ENCODE data around the gene AQP3. TPM values are rescaled to one million over a fixed set of nuclear protein-coding genes. Genes with fewer than 3 reads are reported as not detected.

The AQP3 gene
- total RNA-seq, 4 donors from 2014 or later, result 7.1 to 15.3 (median 12.4) TPM

- WGBS, 2 donors (ENCODE audit: low coverage in 1 of 2), result 61 to 70% methylated on average over 2 of the region's 2 CpGs
- Histone ChIP-seq H3K4me1 (no peaks in the 10 kb centered on the region), H3K4me3 (no peak overlapping the region), H3K27ac (no peak overlapping the region), H3K9me3 (no peaks in the 10 kb centered on the region), H3K27me3 (no peaks in the 10 kb centered on the region), H3K36me3 (no peaks in the 10 kb centered on the region)
- intact Hi-C loops (cut with DNase I; ENCODE audit: low total_unique reads), result no loop called here
- TF ChIP-seq CTCF (IDR thresholded peaks at IDR 0.05) (no peak), POLR2AphosphoS5 (IDR thresholded peaks at IDR 0.05) (no peak), POLR2A (IDR thresholded peaks at IDR 0.05) (no peak), EP300 (IDR thresholded peaks at IDR 0.05; ENCODE audit: low read depth) (no peak)
- no peak for DNase-seq
- in situ Hi-C loops (cut with MboI; ENCODE audit: low pct_ligation_motif_present in 1 of 4, low pct_unique_long_range_greater_than_20kb in 1 of 4, low sequenced_read_pairs in 3 of 4), result no loop called here
Measured at GRCh38 chr9:33480106-33480505, 32.7 kb upstream of the AQP3 start.

GRCh38 chr9:33476503-33476902, 29.1 kb upstream of the AQP3 start:
- no peaks in the 10 kb centered on the region for H3K9me3 ChIP-seq
- H3K4me1 ChIP-seq, result peaks cover 7 to 18% (median 15%) of the 10 kb centered on the region in 4 donors
- no peaks in the 10 kb centered on the region for H3K27me3 ChIP-seq
- peaks cover 0 to 3% (median 0%) of the 10 kb centered on the region in 4 donors for H3K36me3 ChIP-seq
- 94% methylated on average over 6 to 10 of the region's 10 CpGs for WGBS, 2 donors (ENCODE audit: low coverage in 1 of 2)
- in situ Hi-C loops (cut with MboI; ENCODE audit: low pct_ligation_motif_present in 1 of 4, low pct_unique_long_range_greater_than_20kb in 1 of 4, low sequenced_read_pairs in 3 of 4) (no loop called here), intact Hi-C loops (cut with DNase I; ENCODE audit: low total_unique reads) (no loop called here)
- no peak overlapping the region for H3K4me3 ChIP-seq
- TF ChIP-seq CTCF (IDR thresholded peaks at IDR 0.05) (no peak), EP300 (IDR thresholded peaks at IDR 0.05; ENCODE audit: low read depth) (no peak), POLR2AphosphoS5 (IDR thresholded peaks at IDR 0.05) (no peak), POLR2A (IDR thresholded peaks at IDR 0.05) (no peak)
- DNase-seq, result no peak
- no peak overlapping the region for H3K27ac ChIP-seq

- 88% methylated on average over 1 of the region's 1 CpG; no CpG with 5 or more reads in 1 of the 2 donors for WGBS, 2 donors (ENCODE audit: low coverage in 1 of 2)
- DNase-seq, result no peak
- Histone ChIP-seq H3K36me3 (peaks cover 0 to 10% (median 0%) of the 10 kb centered on the region in 4 donors), H3K4me3 (no peak overlapping the region), H3K27me3 (no peaks in the 10 kb centered on the region), H3K9me3 (no peaks in the 10 kb centered on the region), H3K27ac (no peak overlapping the region), H3K4me1 (peaks cover 7 to 18% (median 15%) of the 10 kb centered on the region in 4 donors)
- in situ Hi-C loops (cut with MboI; ENCODE audit: low pct_ligation_motif_present in 1 of 4, low pct_unique_long_range_greater_than_20kb in 1 of 4, low sequenced_read_pairs in 3 of 4), result no loop called here
- TF ChIP-seq POLR2AphosphoS5 (IDR thresholded peaks at IDR 0.05), result no peak
- TF ChIP-seq EP300 (IDR thresholded peaks at IDR 0.05; ENCODE audit: low read depth), result no peak
- TF ChIP-seq POLR2A (IDR thresholded peaks at IDR 0.05), result no peak
- no peak for TF ChIP-seq CTCF (IDR thresholded peaks at IDR 0.05)
- intact Hi-C loops (cut with DNase I; ENCODE audit: low total_unique reads), result no loop called here
Measured at GRCh38 chr9:33475357-33475756, 28.0 kb upstream of the AQP3 start.

GRCh38 chr9:33473643-33474352, 26.4 kb upstream of the AQP3 start, which contains the start of gene NOL6:
NOL6 (minus strand) TSS chr9:33473924; CDS start chr9:33473842, 82 bp downstream.
- in situ Hi-C loops (cut with MboI; ENCODE audit: low pct_ligation_motif_present in 1 of 4, low pct_unique_long_range_greater_than_20kb in 1 of 4, low sequenced_read_pairs in 3 of 4) (loop anchor here in 1 of 4 donors (25.0 kb wide), 1 partner anchor 111 kb away; no protein-coding TSS in a partner anchor), intact Hi-C loops (cut with DNase I; ENCODE audit: low total_unique reads) (no loop called here)
- Histone ChIP-seq H3K36me3 (peaks cover 0 to 14% (median 3%) of the 10 kb centered on the region in 4 donors), H3K4me1 (peaks cover 7 to 18% (median 15%) of the 10 kb centered on the region in 4 donors), H3K9me3 (no peaks in the 10 kb centered on the region), H3K27ac (peak within 1 kb of the TSS; percentile 57 to 87 (median 82)), H3K27me3 (no peaks in the 10 kb centered on the region), H3K4me3 (peak within 1 kb of the TSS; percentile 57 to 94 (median 78))
- 0% methylated on average over 7 to 32 of the region's 32 CpGs for WGBS, 2 donors (ENCODE audit: low coverage in 1 of 2)
- TF ChIP-seq POLR2AphosphoS5 (IDR thresholded peaks at IDR 0.05), result peak; percentile 85 to 94 (median 92)
- no peak for TF ChIP-seq CTCF (IDR thresholded peaks at IDR 0.05)
- TF ChIP-seq POLR2A (IDR thresholded peaks at IDR 0.05), result peak; percentile 76
- peak; percentile 98 for DNase-seq
